H54 (cell line): ENCODE measurements around the gene PCSK7.
A peak's percentile ranks its signal among the peaks of the same experiment; 100 is the strongest.

ENCODE experiments used
- DNase-seq: peaks from one replicate; pipeline ENCODE4 v3.0.0; 2011; ENCODE audit warnings: low spot score, mixed read lengths; ENCODE audit not compliant: insufficient read length
- FAIRE-seq: peaks from 3 replicates; lab custom pipeline; 2011; peaks lifted over from hg19 to GRCh38; lab: Jason Lieb, UNC
- POLR2A ChIP-seq: IDR thresholded peaks from 2 replicates; pipeline ENCODE4 v1.6.1; 2011; ENCODE audit warnings: low read depth, mild to moderate bottlenecking, low read length

PCSK7 gene

DNA sequence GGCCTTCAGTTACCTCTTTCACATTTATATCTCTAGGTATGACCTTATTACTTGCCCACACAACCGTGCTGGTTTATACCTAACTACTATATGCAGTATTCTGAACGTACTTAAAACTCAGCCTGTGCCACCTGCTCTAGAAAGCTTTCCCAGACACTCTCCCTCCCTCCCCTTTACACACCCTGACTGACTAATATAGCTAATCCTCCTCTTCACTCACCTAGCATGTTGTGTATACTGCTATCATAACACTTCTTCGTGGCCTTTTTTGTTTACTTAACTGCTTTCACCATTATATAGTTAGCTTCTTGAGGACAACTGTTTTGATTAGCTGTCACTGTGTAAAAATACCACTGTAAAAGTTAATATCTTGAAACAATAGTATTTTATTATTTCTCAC is 24.1 kb upstream of the PCSK7 start:
- DNase-seq (no peak), FAIRE-seq (no peak)
- TF ChIP-seq POLR2A: no peak

DNA sequence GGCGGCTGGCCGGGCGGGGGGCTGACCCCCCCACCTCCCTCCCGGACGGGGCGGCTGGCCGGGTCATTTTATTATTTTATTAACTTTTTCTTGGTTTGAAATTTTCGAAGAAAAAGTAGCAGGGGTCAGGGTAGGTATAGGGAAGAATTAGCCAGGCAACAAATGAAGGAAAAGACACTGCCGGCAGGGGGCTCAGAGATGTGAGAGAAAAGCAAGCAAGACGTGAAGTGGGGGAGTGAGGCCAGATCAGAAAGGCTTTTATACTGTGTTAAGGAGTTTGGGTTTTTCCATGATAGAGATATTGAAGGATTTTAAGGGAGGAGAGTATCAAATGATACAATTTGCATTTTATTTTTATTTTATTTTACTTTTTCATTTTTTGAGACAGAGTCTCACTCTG is 19.6 kb upstream of the PCSK7 start:
- FAIRE-seq: no peak
- DNase-seq: no peak
- TF ChIP-seq POLR2A: no peak

DNA sequence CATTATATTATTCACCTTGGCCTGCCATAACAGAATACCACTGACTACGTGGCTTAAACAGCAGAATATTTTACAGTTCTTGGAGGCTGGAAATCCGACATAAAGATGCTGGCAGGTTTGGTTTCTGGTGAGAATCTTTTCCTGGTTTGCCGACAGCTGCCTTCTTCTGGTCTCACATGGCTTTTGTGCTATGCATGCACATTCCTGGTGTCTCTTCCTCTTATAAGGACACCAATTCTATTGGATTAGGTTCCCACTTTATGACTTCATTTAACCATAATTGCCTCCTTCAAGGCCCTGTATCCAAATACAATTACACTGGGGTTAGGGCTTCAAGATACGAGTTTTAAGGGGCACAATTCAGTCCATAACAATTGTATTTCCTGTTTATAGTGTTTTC is 17.7 kb upstream of the PCSK7 start:
- no peak for DNase-seq
- TF ChIP-seq POLR2A: no peak
- FAIRE-seq: no peak

DNA sequence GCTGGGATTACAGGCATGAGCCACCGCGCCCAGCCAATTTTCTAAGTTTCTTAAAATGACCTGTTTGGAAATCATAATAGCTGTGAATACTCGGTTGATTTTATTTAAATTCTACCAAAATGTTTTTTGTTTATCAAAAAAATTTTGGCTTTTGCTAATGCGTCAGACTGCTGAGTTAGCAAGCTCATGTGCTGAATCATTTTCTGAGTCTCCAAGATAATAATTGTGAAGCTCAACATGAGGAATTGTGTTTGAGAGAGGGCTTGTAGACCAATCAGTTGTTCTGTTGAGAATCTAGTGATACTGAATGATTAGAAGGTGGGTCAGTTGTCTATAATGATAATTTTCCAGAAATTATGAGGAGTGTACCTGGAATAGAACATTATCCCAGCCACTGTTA is 16.5 kb upstream of the PCSK7 start:
- no peak for TF ChIP-seq POLR2A
- no peak for DNase-seq
- FAIRE-seq: no peak

DNA sequence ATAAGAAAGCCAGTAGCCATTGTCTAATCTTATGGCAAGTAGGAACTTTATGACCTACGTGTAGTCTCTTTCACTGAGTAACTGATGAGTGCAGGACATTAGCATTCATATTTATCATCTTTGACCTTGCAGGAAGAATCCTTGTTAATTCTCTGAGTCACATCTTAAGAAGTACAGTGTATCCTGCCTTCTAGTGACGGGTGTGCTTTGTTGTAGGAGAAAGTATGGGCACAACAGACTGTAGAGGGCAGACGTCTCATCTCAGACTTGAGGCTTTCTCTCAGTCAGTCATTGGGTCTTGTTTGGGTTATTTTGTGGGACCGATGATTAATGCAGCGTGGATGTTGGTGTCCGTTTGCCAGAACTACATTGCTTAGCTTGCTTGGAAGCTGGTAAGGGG is 7.4 kb upstream of the PCSK7 start:
- FAIRE-seq (peak; percentile 96), DNase-seq (peak; percentile 71)
- no peak for TF ChIP-seq POLR2A

DNA sequence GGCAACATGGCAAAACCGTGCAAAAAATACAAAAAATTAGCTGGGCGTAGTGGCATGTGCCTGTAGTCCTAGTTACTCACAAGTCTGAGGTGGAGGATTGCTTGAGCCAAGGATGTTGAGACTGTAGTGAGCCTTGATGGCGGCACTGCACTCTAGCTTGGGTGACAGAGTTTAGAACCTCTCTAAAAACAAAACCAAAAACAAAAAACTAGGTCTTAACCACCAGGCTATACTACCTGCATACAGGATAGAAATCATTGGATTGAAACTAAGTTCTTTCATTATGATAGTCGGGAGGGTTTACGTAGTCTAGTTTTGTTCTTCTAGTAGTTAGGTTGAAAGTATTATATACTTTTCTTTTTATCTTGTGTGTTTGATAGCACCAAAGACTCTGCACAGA is 6.3 kb upstream of the PCSK7 start:
- no peak for TF ChIP-seq POLR2A
- no peak for FAIRE-seq
- no peak for DNase-seq

DNA sequence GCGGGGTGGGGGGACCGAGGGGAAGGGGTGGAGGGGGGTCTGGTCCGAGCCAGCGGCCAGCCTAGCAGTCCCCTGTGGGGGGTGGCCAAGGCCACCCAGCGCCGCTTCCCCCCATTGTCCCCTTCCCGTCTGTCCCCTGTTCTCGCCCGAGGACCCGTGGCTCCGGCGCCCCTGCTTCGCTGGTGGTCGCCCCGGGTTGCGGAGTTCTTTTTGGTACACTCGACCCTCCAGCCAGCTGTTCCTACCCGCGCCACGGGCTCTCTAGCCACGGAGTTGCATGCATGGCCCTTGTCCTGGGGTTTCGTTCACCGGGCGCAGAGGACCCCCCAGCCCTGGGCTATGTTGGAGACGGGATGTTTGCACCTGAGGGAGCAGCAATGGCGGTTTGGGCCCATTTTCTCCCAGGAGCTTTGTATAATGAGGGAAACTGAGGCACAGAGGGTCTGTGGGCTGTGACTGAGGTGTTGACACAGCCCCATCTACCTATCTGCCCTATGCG is 1.1 kb upstream of the PCSK7 start:
- no peak for DNase-seq
- no peak for FAIRE-seq
- TF ChIP-seq POLR2A: no peak

DNA sequence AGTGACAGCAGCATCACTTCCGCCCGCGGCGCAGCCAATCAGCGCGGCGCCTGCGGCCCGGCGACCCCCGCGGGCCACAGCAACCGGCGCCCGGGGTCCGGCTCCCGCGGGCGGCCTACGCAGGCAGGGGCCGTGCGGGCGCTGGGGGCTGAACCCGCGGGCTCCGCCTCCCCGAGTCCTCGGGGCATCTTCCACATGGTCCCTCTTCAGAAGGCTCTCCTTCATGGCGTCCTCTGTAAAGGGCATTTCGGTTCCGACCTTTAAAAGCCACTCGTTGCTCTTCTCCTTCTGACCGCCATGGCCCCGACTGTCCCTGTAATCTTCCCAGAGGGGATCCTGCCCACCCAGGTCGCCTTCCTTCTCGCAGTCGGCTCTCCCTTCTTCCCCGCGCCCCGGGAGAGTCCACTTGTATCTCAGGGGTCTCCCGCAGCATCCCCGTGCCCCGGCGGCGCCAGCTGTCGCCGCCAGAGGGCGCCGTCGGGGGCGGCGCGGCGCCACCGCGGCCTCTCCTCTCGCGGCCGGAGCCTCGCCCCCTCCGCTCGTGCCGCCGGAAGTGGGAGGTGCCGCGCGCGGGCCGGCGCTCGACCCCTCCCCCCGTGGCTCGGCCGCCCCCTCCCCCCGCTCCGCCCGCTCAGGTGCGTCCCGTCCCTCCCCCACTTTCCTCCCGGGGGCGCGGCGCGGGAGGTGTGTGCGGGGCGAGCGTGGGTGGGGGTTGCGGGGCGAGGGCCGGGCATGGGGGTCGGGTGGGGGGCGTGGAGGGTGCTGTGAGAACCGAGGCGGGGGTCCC is 412 bp upstream of the PCSK7 start, which contains the start of gene RNF214:
Gene RNF214, plus strand, starts transcription at position 580 of the 787 bp plus-strand sequence. CDS start 1,602 bp downstream, outside the sequence.
- TF ChIP-seq POLR2A: peak; percentile 65; the same call in 1 of the 2 replicates
- no peak for FAIRE-seq
- DNase-seq: peak; percentile 80

DNA sequence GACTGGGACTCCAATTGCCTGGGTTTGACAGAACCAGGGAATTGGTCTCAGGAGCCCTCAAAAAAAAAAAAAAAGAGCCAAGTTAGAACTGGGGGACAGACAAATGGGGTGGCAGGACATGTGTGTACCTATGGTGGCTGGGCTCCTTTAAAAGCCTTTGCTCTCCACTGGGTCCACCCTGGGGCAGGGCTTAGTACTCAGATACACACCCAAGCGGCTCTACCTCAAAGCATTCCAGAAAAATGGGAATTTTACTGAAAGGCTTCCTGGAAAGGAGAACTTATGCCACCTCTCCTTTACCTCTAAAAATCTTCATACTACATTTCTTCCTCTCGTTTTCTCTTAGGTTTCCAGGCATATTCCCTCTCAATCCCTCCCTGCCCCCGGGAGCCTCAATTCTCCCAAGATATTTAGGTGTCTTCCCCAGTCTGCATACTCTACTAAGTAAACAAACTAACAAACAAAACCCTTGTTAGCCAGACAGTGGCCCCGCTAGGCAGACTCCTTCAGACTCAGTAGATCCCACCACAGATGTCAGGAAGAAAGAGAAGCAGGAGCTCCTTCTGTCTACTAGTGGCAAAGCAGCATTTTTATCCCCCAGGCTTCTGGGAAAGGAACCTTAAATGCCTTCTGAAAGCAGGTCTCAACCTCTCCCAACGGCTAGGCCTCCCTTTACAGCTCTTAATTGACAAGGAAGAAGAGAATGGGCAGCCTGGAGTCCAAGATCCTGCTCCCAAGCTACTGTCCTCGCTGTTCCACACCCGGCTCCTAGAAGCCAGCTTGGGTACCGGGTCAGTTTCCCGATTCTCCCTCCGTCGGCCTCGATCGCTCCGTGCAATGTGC is 653 bp downstream of the PCSK7 start:
- no peak for TF ChIP-seq POLR2A
- FAIRE-seq (no peak), DNase-seq (no peak)

DNA sequence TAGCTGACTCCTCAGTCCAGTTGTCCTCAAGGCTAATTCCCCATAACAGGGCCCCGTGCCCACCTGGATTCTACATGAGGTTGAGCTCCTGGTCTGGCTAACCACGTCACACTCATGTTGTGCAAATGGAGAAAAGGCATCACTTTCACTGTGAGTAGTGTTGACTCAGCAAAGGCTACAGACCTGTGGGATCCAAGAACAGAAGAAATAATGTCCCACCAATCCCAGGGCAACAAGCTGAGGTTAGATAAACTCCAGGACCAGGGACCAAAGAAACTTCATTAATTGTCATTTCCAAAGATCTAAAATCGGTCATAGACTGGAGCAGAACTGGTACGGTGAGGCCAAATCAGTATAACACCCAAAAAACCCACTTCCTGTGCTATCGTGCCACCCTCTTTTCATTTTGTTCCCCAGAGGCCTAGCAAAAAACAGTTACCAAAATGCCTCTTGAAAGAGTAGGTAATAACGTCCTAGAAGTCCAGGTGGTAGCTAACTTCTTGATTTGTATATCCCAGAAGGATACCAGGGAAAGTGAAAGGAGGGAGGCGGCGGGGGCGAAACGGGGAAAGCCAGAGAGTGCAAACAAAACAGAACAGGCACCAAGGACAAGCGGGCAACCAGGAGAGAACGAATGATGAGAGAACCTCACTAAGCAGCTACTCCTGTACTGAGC is 1.4 kb downstream of the PCSK7 start:
- TF ChIP-seq POLR2A: no peak
- no peak for FAIRE-seq
- DNase-seq: no peak

DNA sequence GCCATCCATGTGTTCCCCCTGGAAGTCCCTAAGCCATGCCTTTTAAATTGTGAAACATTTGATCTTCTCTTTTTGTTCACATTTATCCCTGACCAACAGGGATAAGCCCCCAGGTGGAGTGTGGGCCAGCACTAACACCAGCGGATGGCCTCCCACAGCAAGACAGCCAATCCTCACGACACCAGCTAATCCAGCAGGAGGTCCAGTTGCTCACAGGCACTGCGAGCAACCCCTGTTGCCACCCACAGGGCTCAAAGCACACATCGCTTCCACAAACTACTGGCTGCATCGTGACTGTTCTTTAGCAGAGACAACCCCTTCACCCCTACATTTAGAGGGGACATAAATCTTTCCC is 2.0 kb downstream of the PCSK7 start:
- no peak for DNase-seq
- FAIRE-seq: no peak
- TF ChIP-seq POLR2A: no peak

DNA sequence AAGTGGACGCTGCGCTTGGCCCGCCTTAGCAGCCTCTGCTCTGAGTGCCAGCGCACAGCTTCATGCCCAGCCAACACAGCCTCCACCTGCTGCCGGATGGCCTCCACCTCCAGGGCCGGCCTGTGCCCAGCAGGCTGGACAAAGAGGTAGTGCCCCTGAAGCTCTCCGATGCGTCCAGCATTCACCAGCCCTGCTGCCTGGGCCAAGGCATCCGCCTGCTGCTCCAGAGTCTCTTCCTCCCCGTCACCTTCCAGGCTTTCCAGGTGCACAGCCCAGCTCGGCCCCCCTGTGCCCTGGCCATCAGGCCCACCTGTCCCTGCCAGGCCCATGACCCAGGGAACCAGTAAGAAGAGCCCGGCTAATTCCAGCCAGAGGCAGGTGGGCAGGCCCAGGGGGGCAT is 2.5 kb downstream of the PCSK7 start:
- TF ChIP-seq POLR2A: no peak
- DNase-seq: no peak
- FAIRE-seq: no peak

DNA sequence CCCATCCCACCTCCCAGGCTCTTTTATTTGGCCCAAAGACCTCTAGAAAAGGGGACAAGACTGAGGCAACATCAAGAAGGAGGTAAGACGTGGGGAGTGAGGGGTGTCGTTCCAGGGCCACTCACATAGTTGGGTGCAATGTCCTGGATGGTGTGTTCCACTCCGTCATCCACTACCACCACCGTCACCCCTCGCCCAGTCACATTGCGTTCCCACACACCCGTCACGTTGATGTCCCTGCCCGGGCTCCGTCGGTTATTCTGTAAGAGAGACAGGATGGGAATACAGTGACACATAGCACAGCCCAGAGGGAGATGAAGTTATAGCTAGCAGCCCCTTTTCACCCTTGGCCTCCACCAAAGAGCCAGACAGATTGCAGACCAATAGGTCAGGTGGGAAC is 3.8 kb downstream of the PCSK7 start:
- FAIRE-seq (no peak), DNase-seq (no peak)
- no peak for TF ChIP-seq POLR2A
